Measurements from ENCODE around the gene NAV2. TPM values are rescaled to one million over a fixed set of nuclear protein-coding genes. Genes with fewer than 3 reads are reported as not detected.
A peak's percentile ranks its signal among the peaks of the same experiment; 100 is the strongest.

NAV2 gene
- polyA plus RNA-seq, 3 donors: not detected

DNA sequence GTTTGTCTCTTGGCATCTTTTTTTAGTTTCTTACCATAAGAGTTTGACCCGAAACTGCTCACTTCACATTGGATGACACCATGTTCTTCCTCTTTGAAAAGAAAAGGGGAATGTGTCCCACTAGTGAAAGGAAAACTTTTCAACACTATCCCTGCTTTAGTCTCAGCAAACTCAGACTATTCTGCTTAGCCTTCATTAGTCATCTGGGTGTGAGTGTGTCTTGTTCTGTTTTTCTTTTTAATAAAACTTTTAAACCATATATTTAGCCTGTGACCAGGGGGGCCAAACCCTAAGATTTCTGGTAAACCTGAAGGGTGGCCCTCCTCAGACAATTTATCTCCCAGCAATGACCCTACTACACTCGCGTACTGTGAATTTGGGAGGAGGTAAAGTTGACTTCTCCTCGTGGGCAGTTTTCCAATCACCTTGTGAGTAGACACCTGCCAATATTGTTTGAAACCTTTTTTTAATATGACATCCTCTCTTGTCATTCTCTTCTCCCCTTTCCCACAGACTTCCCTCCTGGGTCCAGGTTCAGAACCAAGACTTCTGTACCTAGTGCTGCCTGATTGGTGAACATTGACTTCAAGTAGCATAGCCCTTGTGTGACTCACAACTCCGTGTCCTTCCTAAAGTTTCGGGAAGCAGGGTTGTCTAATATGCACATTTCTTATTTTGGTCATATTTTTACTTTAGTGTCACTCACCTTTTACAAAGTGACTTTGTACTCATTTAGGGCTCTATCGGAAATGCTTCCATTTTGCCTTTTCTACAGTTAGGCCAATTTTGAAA, 407.7 kb downstream of the NAV2 start:
- no peaks in the 10 kb centered on the region for H3K27me3 ChIP-seq (ENCODE audit: control insufficient read depth in 2 of 2, insufficient read depth in 2 of 2, low read length in 2 of 2)
- H3K4me1 ChIP-seq (ENCODE audit: control insufficient read depth in 1 of 2, insufficient read depth in 2 of 2, low read length in 2 of 2): no peaks in the 10 kb centered on the region
- H3K79me2 ChIP-seq (ENCODE audit: insufficient read depth, low read length): no peaks in the 10 kb centered on the region
- WGBS (ENCODE audit: insufficient coverage): no CpG with 5 or more reads among the region's 7 CpGs
- Mint-ChIP-seq H3K4me3 (peak overlapping the region in 1 of 2 donors; percentile 5), H3K36me3 (no peaks in the 10 kb centered on the region), H3K27ac (no peak overlapping the region), H3K27me3 (ENCODE audit: low read depth in 3 of 3) (peaks cover 5 to 11% (median 5%) of the 10 kb centered on the region in 3 donors), H3K9me3 (peaks cover 0 to 3% (median 0%) of the 10 kb centered on the region in 7 donors), H3K4me1 (no peaks in the 10 kb centered on the region)
- H2AFZ ChIP-seq (ENCODE audit: insufficient read depth, low read depth, low read length, poor library complexity, severe bottlenecking): no peak overlapping the region
- H4K20me1 ChIP-seq (ENCODE audit: insufficient read depth, low read length): no peaks in the 10 kb centered on the region
- TF ChIP-seq, protein P1, sequence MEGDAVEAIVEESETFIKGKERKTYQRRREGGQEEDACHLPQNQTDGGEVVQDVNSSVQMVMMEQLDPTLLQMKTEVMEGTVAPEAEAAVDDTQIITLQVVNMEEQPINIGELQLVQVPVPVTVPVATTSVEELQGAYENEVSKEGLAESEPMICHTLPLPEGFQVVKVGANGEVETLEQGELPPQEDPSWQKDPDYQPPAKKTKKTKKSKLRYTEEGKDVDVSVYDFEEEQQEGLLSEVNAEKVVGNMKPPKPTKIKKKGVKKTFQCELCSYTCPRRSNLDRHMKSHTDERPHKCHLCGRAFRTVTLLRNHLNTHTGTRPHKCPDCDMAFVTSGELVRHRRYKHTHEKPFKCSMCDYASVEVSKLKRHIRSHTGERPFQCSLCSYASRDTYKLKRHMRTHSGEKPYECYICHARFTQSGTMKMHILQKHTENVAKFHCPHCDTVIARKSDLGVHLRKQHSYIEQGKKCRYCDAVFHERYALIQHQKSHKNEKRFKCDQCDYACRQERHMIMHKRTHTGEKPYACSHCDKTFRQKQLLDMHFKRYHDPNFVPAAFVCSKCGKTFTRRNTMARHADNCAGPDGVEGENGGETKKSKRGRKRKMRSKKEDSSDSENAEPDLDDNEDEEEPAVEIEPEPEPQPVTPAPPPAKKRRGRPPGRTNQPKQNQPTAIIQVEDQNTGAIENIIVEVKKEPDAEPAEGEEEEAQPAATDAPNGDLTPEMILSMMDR (IDR thresholded peaks at IDR 0.05): no peak
- H3K4me3 ChIP-seq (replicated peaks in 1 of 3; ENCODE audit: low read depth in 2 of 3, low read length in 3 of 3): no peak overlapping the region
- no peak overlapping the region for H3K27ac ChIP-seq (ENCODE audit: low read depth in 1 of 2, low read length in 2 of 2)
- H3K4me2 ChIP-seq (replicated peaks; ENCODE audit: extremely low read depth, low read length, poor library complexity, severe bottlenecking): no peak overlapping the region
- H3K9ac ChIP-seq (ENCODE audit: insufficient read depth, low read length, poor library complexity, severe bottlenecking): no peak overlapping the region
- no peaks in the 10 kb centered on the region for H3K36me3 ChIP-seq (replicated peaks in 1 of 2; ENCODE audit: control insufficient read depth in 1 of 2, insufficient read depth in 2 of 2, low read length in 2 of 2)
- DNase-seq: no peak
- no peaks in the 10 kb centered on the region for H3K9me3 ChIP-seq (replicated peaks in 1 of 2; ENCODE audit: control insufficient read depth in 1 of 2, insufficient read depth in 1 of 2, low read length in 2 of 2)
- intact Hi-C loops (cut with micrococcal nuclease): no loop called here

DNA sequence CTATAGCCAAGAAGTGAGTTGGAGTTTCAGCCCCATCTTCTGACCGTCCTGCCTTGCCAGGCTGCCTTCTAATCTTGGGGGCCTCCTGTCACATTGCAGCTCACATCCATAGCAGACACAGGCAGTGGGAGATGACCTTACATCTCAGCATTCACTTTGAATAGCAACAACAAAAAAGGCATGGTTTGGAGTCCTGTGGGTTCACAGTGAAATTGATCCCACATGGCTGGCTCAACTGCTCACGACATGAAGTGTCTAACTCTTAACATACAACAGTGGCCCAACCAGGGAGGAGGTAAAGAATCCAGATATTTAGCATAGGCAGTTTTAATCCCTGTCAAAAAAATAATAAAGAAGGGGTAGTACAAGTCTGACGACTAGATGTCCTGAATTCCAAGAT, 409.5 kb downstream of the NAV2 start:
- Mint-ChIP-seq H3K9me3 (peaks cover 0 to 4% (median 0%) of the 10 kb centered on the region in 7 donors), H3K27ac (no peak overlapping the region), H3K36me3 (no peaks in the 10 kb centered on the region), H3K4me3 (no peak overlapping the region), H3K4me1 (no peaks in the 10 kb centered on the region), H3K27me3 (ENCODE audit: low read depth in 3 of 3) (peaks cover 6 to 8% (median 8%) of the 10 kb centered on the region in 3 donors)
- no peak overlapping the region for H3K4me3 ChIP-seq (replicated peaks in 1 of 3; ENCODE audit: low read depth in 2 of 3, low read length in 3 of 3)
- no peak overlapping the region for H3K4me2 ChIP-seq (replicated peaks; ENCODE audit: extremely low read depth, low read length, poor library complexity, severe bottlenecking)
- H3K36me3 ChIP-seq (replicated peaks in 1 of 2; ENCODE audit: control insufficient read depth in 1 of 2, insufficient read depth in 2 of 2, low read length in 2 of 2): no peaks in the 10 kb centered on the region
- intact Hi-C loops (cut with micrococcal nuclease): no loop called here
- H3K9ac ChIP-seq (ENCODE audit: insufficient read depth, low read length, poor library complexity, severe bottlenecking): no peak overlapping the region
- H4K20me1 ChIP-seq (ENCODE audit: insufficient read depth, low read length): no peaks in the 10 kb centered on the region
- no CpG with 5 or more reads among the region's 3 CpGs for WGBS (ENCODE audit: insufficient coverage)
- H3K27me3 ChIP-seq (ENCODE audit: control insufficient read depth in 2 of 2, insufficient read depth in 2 of 2, low read length in 2 of 2): no peaks in the 10 kb centered on the region
- H3K79me2 ChIP-seq (ENCODE audit: insufficient read depth, low read length): no peaks in the 10 kb centered on the region
- no peak overlapping the region for H2AFZ ChIP-seq (ENCODE audit: insufficient read depth, low read depth, low read length, poor library complexity, severe bottlenecking)
- no peaks in the 10 kb centered on the region for H3K4me1 ChIP-seq (ENCODE audit: control insufficient read depth in 1 of 2, insufficient read depth in 2 of 2, low read length in 2 of 2)
- TF ChIP-seq, protein P1 (IDR thresholded peaks at IDR 0.05): no peak
- DNase-seq: no peak
- no peak overlapping the region for H3K27ac ChIP-seq (ENCODE audit: low read depth in 1 of 2, low read length in 2 of 2)
- no peaks in the 10 kb centered on the region for H3K9me3 ChIP-seq (replicated peaks in 1 of 2; ENCODE audit: control insufficient read depth in 1 of 2, insufficient read depth in 1 of 2, low read length in 2 of 2)

Data from CD14-positive monocyte (primary cell).